NT2/D1 (cell line): ENCODE measurements around the gene CMTM4.

Source experiments
- YY1 ChIP-seq: IDR thresholded peaks from 2 replicates; pipeline ENCODE4 v1.6.1; 2011; ENCODE audit not compliant: insufficient read length, insufficient read depth
- ZNF274 ChIP-seq: IDR thresholded peaks from 2 replicates; pipeline ENCODE4 v1.6.1; 2011; ENCODE audit warnings: mild to moderate bottlenecking, low read depth, low read length

- TF ChIP-seq YY1 = no peak
- TF ChIP-seq ZNF274 = no peak
These were observed 18.7 kb downstream of the CMTM4 start for GRCh38 chr16:66677836-66678235.
